ENCODE measurements around the gene PRPSAP2. TPM values are rescaled to one million over a fixed set of nuclear protein-coding genes. Genes with fewer than 3 reads are reported as not detected.
"Not testable (repeated sequence)": the region's sequence is repeated elsewhere in the genome, so short reads cannot be mapped to it uniquely, and the experiment has no call there.

The PRPSAP2 gene
- total RNA-seq, 1 experiment from 2014 or later = 33.6 TPM

GRCh38 chr17:18860161-18860972 lies 2.4 kb downstream of the PRPSAP2 start:
- no peak overlapping the region for H3K27ac Mint-ChIP-seq (ENCODE audit: low read depth, unreplicated experiment)
- H3K4me3 Mint-ChIP-seq (ENCODE audit: unreplicated experiment) = no peak overlapping the region
- H3K27me3 Mint-ChIP-seq (ENCODE audit: insufficient read depth, unreplicated experiment) = no peaks in the 10 kb centered on the region
- CTCF ChIA-PET = no interaction called here
- TF ChIP-seq, protein P1, sequence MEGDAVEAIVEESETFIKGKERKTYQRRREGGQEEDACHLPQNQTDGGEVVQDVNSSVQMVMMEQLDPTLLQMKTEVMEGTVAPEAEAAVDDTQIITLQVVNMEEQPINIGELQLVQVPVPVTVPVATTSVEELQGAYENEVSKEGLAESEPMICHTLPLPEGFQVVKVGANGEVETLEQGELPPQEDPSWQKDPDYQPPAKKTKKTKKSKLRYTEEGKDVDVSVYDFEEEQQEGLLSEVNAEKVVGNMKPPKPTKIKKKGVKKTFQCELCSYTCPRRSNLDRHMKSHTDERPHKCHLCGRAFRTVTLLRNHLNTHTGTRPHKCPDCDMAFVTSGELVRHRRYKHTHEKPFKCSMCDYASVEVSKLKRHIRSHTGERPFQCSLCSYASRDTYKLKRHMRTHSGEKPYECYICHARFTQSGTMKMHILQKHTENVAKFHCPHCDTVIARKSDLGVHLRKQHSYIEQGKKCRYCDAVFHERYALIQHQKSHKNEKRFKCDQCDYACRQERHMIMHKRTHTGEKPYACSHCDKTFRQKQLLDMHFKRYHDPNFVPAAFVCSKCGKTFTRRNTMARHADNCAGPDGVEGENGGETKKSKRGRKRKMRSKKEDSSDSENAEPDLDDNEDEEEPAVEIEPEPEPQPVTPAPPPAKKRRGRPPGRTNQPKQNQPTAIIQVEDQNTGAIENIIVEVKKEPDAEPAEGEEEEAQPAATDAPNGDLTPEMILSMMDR (IDR thresholded peaks at IDR 0.05; ENCODE audit: unreplicated experiment) = no peak
- H3K9me3 Mint-ChIP-seq (ENCODE audit: unreplicated experiment) = no peaks in the 10 kb centered on the region
- H3K36me3 Mint-ChIP-seq (ENCODE audit: insufficient read depth, unreplicated experiment) = no peaks in the 10 kb centered on the region
- DNase-seq (ENCODE audit: unreplicated experiment) = no peak
- no TSS peak for BruUV-seq (replicated peaks)
- H3K4me1 Mint-ChIP-seq (ENCODE audit: insufficient read depth, unreplicated experiment) = peaks cover 16% of the 10 kb centered on the region
- POLR2A ChIA-PET = interaction anchor here (1.0 to 2.9 kb wide), 2 partner anchors 10 to 11 kb away, joined by 3 to 31 read pairs; no protein-coding TSS in a partner anchor
- intact Hi-C loops (cut with micrococcal nuclease) = no loop called here

DNA sequence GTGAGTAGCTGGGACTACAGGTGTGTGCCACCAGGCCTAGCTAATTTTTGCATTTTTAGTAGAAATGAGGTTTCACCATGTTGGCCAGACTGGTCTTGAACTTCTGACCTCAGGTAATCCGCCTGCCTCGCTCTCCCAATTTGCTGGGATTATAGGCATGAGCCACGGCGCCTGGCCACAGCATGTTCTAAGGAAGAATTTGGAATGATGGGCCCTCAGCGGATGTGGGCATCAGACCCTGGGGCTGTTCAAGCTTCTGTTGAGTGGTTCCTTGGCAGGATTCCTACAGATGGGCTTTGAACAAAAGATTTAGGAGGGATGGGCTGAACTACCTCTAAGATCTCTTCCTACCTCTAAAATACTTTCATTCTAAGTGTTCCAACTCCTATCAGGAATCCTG lies 4.1 kb downstream of the PRPSAP2 start:
- no peak overlapping the region for H3K4me3 Mint-ChIP-seq (ENCODE audit: unreplicated experiment)
- peaks cover 10% of the 10 kb centered on the region for H3K4me1 Mint-ChIP-seq (ENCODE audit: insufficient read depth, unreplicated experiment)
- no peaks in the 10 kb centered on the region for H3K9me3 Mint-ChIP-seq (ENCODE audit: unreplicated experiment)
- DNase-seq (ENCODE audit: unreplicated experiment) = no peak
- ChIA-PET CTCF (no interaction called here), POLR2A (no interaction called here)
- BruUV-seq (replicated peaks) = no TSS peak
- no peak overlapping the region for H3K27ac Mint-ChIP-seq (ENCODE audit: low read depth, unreplicated experiment)
- TF ChIP-seq, protein P1 (IDR thresholded peaks at IDR 0.05; ENCODE audit: unreplicated experiment) = no peak
- intact Hi-C loops (cut with micrococcal nuclease) = no loop called here
- H3K36me3 Mint-ChIP-seq (ENCODE audit: insufficient read depth, unreplicated experiment) = peaks cover 7% of the 10 kb centered on the region
- no peaks in the 10 kb centered on the region for H3K27me3 Mint-ChIP-seq (ENCODE audit: insufficient read depth, unreplicated experiment)

GRCh38 chr17:18864996-18865395 lies 7.1 kb downstream of the PRPSAP2 start:
- DNase-seq (ENCODE audit: unreplicated experiment); H3K27me3 Mint-ChIP-seq (ENCODE audit: insufficient read depth, unreplicated experiment); H3K4me1 Mint-ChIP-seq (ENCODE audit: insufficient read depth, unreplicated experiment); H3K9me3 Mint-ChIP-seq (ENCODE audit: unreplicated experiment); H3K27ac Mint-ChIP-seq (ENCODE audit: low read depth, unreplicated experiment); intact Hi-C loops (cut with micrococcal nuclease); H3K4me3 Mint-ChIP-seq (ENCODE audit: unreplicated experiment); CTCF ChIA-PET; BruUV-seq (replicated peaks): not testable (repeated sequence)
- H3K36me3 Mint-ChIP-seq (ENCODE audit: insufficient read depth, unreplicated experiment) = peaks cover 22% of the 10 kb centered on the region
- POLR2A ChIA-PET = interaction anchor here (1.0 to 1.7 kb wide), 2 partner anchors 9 to 12 kb away, joined by 4 to 7 read pairs; no protein-coding TSS in a partner anchor

DNA sequence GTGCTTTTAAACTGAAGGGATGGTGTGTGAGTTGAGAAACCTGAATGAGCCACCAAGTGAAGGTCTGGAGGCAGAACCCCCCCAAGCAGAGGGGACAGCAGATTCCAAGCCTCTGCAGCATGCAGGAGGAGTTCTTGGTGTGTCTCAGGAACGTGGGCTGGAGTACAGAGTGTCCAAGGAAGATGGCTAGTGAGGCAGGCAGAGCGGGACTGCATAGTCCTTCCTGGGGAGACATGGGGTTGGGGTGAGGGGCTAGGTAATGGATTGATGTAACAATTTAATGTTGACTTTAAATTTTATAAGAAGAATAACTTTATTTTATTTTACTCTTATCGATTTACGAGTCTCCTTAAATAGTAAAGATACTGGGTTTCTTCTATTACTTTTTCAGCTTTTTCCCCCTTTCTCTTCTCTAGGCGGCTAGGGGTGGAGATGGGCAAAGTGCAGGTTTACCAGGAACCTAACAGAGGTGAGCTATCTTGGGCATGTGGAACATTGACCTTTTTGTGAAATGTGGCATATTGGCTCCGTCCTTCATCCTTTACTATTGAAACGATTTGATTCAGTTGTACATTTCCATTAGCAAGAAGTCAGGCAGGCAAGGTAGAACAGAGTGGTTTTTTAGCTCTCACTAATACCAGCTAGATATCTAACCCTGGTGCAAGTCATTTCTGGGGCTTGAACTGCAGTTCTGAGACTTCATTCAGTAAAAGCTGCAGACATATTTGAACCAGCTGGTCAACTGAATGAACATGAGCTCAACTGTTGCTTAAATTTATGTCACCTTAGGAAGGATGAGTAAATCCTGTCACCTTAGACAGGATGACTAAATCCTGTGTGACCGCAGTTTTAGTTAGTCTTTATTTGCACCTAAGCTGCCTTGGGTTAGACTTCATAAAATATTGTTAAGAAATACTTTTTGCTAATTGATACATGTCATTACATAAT lies 9.2 kb downstream of the PRPSAP2 start:
- no peaks in the 10 kb centered on the region for H3K4me1 Mint-ChIP-seq (ENCODE audit: insufficient read depth, unreplicated experiment)
- H3K4me3 Mint-ChIP-seq (ENCODE audit: unreplicated experiment) = no peak overlapping the region
- DNase-seq (ENCODE audit: unreplicated experiment) = no peak
- no peaks in the 10 kb centered on the region for H3K9me3 Mint-ChIP-seq (ENCODE audit: unreplicated experiment)
- no TSS peak for BruUV-seq (replicated peaks)
- no peaks in the 10 kb centered on the region for H3K27me3 Mint-ChIP-seq (ENCODE audit: insufficient read depth, unreplicated experiment)
- H3K36me3 Mint-ChIP-seq (ENCODE audit: insufficient read depth, unreplicated experiment) = peaks cover 43% of the 10 kb centered on the region
- POLR2A ChIA-PET = interaction anchor here (1.1 to 1.7 kb wide), 2 partner anchors 8 to 9 kb away, joined by 3 to 5 read pairs; partner anchors contain the start of gene PRPSAP2
- CTCF ChIA-PET = no interaction called here
- TF ChIP-seq, protein P1 (IDR thresholded peaks at IDR 0.05; ENCODE audit: unreplicated experiment) = no peak
- no peak overlapping the region for H3K27ac Mint-ChIP-seq (ENCODE audit: low read depth, unreplicated experiment)
- intact Hi-C loops (cut with micrococcal nuclease) = no loop called here
